CD4-positive, alpha-beta T cell treated with Interleukin-15 for 4 hours (primary cell): ENCODE results near the gene PANK4.
A peak's percentile ranks its signal among the peaks of the same experiment; 100 is the strongest.

Source experiments
- DNase-seq: peaks from one replicate; pipeline ENCODE4 v3.0.0-alpha.2; 2020; ENCODE audit warnings: low spot score

PANK4 gene

DNA sequence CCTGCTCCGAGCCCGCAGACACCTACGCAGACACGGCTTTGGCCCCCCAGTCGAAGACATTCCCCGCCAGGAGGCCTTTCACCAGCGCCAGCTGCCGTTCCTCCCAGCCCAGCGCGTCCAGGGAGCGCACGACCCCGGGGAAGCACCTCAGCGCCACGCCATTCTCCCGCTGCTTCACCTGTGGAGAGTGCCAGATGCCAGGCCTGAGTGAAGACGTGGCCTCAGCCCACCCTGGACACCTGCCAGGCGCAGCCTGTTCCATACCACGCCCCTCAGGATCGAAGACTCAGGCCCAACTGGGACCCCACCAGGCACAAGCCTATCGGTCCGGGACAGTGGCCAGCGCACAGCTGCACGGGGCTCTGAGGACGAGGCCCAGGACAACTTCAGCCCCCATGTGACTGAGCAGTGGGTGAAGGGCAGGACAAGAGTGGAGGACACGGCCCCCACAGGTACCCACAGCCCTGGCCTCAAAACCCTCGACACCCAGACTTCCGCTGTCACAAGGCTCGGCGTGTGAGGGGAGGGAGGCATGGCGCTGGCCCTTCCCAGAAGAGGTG lies 13.5 kb downstream of the PANK4 start:
- no peak for DNase-seq

DNA sequence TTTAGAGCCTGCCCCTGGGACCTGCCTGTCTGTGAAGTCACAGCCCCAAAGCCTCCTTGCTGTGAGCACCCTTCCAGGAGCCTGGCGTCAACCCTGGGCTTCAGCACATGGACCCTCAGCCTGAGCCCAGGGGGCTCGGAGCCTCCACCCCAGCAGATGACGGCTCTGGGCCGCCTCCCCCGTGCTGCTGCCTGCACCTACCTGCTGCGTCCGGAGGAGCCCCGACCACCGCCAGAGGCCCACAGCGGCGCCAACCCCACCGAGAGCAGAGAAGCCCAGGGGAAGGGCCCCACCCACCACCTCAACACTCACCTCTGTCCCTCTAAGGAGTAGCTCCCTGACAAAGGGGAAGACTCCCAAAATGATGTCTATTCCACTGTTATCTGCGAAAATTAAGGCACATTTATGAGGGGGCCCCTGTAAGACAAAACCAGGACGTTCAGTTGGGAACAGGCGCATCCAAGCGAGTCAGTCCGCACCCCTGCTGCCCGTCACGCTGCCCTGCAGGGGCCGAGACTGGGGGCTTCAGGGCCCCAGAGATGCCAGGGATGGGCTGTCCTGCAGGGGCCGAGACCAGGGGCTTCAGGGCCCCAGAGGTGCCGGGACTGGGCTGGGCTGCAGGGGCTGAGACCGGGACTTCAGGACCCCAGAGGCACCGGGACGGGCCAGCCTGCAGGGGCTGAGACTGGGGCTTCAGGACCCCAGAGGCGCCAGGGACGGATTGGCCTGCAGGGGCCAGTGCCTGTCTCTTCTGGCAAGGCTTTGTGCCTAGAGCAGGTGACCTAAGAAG lies 15.8 kb downstream of the PANK4 start:
- DNase-seq = no peak

DNA sequence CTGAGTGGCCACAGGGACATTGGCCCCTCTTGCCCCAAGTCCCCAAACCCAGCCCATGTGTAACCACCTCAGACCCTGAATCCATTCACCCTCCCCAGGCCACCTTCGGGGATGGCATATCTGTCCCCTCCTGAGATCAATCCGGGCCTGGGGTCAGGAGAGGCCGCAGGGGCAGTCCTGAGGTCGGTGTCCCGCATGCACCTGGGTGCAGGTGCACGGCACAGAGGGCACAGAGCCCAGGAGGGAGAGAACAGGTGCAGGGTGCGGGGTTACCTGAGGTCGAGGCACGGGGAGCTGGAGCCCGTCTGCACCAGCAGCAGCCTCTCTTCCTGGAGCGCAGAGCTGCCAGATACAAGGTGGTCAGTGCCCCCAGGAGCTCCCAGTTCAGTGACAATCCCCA lies 16.8 kb downstream of the PANK4 start:
- no peak for DNase-seq

DNA sequence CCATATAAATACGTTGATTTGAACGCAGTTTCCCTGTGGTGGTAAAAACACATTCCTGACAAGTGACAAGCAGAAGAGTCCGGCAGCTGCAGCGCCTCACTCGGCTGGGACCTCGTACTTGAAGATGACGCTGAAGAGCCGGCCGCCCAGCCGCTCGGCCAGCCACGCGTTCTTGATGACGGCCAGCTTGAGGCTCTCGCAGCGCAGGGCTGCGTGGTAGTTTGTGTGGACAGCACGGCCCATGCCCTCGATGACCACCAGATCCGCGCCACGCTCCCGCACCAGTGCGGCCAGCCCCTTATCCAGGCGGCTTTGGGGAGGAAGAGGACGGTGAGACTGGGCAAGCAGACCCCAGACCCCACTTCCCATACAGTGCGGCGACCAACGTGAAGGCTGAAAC lies 17.6 kb downstream of the PANK4 start:
- no peak for DNase-seq

DNA sequence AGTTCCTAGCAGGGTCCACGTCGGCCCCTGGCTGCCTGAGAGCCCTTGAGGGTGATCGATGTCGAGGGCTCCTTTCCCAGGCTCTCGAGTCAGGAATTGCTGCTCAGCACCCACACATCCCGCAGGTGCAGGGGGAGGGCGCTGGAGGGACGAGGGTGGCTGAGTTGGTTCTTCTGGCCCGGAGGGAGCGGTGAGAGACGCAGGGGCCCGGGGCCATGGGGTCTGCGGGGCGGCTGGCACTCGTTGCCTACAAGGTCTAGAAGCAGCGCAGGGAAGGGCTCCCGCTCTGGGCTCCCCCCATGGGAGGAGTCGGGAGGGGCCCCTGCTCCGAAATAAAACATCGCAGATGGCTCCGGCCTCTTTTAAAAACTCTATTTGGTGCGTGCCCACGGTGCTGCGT lies 18.2 kb downstream of the PANK4 start:
- DNase-seq = no peak

DNA sequence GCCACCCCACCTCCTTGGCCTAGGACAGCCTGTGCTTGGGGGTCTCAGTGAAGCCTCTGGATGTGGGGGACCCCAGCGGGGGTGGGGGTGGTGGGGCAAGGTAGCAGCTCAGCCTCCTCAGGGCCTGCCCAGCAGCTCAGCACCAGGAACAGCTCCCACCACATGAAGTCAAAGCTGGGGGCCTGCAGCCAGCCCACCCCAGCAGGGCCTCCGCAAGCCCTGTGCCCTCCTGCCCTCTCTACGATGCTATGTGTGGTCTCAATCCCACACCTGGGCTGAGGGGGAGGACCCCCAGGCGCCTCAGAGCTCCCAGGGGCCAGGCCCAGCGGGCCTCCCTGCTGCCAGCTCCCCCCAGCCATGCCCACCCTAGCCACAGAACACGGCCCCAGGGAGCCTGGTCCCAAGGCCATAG lies 18.6 kb downstream of the PANK4 start:
- no peak for DNase-seq

DNA sequence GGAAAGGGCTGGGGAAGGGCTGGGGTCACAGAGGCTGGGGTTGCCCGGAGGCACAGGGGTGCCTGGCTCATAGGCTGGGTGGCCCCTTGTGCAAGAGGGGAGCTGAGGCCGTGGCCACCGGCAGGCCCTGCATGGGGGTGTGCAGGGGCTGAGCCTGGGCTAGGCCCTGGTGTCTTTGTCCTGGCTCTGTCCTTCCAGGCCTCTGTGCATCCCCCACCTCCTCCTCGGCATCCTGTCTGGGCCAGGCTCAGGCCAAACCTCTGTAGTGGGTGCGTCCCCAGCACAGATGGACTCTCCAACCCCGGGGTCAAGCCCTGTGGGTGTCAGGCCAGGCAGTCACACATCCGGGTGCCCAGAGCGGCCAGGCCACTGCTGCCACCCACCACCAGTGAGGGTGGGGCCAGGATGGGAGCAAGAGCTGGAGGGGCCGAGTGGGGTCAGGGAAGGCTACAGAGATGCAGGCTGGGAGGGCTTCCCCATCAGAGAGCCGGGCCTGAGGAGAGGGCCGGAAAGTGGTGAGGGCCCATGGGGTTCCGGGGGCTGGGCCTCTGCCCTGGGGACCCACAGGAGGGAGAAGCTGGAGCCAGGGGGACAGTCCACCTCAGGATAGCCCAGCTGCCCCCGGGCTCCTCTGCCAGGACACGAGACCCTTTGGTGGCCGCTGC lies 19.4 kb downstream of the PANK4 start:
- no peak for DNase-seq

DNA sequence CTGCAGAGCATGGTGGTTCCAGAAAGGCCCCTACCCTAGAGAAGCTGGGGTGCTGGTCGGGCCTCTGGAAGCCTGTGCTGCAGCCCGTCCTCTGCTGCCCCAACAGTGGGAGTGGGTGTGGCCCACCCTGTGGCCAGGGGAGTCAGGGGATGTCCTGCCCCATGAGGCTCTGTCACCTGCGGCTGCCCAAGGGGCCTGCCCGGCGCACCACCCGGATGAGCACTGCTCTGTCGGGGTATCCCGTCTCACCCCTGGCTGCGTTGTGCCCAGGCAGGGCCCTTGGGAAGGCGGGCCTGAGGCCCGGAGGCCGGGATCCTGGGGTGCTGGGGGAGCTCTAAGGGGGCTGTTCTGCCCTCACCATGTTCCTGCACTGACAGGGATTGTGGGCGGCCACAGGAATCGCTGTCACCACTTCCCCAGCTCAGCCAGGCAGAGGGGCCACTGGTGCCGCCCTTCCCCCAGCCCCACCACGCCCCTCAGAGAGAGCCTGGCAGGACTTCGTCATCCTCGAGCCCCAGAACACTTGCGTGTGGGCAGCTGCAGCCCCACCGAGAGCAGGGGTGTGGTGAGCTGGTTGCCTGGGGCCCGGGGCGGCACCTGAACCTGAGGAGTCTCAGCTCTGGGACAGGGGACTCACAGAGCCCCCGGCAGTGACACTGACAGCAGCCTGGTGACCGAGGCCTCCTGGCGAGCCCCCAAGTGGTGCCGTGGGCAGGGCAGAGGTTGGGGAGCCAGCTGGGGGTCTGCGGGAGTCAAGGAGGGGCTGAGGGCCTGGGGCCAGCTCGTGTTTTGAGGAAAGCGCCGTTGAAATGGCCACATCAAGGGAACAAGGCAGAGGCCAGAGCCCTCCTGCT lies 20.2 kb downstream of the PANK4 start:
- no peak for DNase-seq

DNA sequence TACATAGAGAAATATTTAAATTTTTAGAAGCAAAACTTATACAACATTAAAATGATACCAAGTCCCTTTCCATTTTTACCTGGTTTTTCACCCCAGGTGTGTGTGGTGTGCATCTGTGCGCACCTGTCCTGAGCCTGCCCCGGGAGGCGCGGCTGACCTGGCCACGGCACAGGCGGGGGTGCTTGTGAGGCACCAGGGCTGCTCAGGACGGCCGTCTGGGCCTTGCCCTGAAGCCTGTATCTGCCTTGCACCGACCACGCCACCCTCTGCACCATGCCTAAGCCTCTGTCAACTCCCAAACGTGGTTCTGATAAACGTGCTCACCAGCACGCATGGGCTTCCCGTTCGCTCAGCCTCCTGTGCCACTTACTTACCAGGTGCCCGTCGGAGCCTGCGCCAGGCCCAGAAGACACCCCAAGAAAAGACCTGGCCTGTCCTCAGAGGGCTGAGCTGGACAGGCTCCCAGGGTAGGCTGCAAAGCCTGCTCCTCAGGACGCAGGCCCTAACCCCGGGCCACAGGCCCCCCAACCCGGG lies 20.9 kb downstream of the PANK4 start:
- DNase-seq = no peak

DNA sequence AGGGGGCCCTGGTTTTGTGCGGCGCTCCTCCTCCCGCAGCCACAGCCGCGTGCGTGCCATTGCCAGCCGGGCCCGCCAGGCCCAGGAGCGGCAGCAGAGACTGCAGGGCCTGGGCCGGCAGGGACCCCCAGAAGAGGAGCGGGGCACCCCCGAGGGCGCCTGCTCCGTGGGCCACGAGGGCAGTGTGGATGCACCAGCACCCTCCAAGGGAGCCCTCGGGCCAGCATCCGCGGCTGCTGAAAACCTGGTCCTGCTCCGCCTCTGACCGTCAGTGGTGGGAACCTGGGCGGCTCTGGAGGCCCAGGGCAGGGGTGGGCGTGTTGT lies 21.5 kb downstream of the PANK4 start:
- no peak for DNase-seq

DNA sequence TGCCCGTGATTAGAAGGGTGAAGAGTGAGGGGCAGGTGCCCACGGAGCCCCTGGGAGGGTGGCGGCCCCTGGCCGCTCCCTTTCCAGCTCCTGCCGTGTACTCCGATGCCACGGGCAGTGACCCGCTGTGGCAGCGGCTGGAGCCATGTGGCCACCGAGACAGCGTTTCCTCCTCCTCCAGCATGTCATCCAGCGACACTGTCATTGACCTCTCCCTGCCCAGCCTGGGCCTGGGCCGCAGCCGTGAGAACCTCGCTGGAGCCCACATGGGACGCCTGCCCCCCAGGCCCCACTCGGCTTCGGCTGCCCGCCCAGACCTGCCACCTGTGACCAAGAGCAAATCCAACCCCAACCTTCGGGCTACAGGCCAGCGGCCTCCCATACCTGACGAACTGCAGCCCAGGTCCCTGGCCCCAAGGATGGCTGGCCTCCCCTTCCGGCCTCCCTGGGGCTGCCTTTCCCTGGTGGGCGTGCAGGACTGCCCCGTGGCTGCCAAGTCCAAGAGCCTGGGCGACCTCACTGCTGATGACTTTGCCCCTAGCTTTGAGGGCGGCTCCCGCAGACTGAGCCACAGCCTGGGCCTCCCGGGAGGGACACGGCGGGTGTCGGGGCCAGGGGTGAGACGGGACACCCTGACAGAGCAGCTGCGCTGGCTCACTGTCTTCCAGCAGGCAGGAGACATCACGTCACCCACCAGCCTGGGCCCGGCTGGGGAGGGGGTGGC lies 22.0 kb downstream of the PANK4 start:
- no peak for DNase-seq

DNA sequence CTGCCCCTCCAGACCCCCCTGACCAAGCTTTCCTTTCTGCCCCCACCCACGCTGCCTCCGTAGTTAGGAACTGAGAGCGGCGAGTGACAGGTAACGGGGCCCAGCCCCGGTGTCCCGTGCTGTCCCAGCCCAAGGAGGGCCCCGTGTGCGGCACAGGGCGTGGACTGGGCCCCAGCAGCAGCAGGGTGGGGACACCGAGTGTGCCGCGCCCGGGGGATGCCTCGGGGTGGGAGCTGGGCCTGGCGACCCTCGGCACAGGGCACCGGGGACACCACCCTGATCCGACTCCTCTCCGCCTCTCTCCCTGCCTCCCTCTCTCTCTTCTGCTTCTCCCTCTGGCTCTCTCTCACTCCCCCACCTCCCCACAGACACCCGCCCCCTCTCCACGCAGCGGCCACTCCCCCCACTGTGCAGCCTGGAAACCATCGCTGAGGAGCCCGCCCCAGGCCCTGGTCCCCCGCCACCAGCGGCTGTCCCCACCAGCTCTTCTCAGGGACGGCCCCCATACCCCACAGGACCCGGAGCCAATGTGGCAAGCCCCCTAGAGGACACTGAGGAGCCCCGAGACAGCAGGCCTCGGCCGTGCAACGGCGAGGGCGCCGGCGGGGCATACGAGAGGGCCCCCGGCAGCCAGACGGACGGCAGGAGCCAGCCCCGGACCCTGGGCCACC lies 22.7 kb downstream of the PANK4 start:
- DNase-seq = no peak

DNA sequence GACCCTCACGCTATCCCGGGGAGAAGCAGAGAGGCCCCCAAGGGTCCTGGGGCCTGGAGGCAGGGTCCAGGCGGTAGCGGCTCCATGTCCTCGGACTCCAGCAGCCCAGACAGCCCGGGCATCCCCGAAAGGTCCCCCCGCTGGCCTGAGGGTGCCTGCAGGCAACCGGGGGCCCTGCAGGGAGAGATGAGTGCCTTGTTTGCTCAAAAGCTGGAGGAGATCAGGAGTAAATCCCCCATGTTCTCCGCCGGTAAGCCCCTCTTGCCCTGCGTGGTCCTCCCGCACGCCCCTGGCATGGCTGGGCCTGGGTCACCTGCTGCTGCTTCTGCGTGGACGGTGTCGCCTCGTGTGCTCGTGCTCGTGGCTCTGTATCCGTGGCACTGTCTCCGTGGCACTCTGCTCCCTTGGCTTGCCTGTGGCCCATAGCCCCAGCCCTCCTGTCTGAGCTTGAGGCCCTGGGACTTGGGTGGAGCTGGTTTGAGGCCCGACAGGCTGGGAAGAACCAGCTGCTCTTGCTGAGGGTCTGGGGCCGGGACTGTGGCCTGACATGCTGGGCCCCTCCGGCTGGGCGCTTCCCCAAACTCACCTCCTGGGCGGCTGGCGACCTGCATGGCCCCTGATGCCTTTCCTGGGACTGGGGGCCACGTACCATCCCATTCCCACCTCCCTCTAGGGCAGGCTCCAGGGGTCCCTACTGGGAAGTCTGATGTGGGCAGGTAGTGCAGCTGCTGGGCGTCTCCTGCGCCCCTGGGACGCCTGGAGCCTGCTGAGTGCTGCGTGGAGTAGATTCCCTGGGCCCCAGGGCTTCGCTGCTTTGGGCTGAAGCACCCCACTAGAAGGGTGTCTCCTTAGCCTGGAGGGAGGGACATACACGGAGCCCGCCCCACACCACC lies 23.5 kb downstream of the PANK4 start:
- no peak for DNase-seq

DNA sequence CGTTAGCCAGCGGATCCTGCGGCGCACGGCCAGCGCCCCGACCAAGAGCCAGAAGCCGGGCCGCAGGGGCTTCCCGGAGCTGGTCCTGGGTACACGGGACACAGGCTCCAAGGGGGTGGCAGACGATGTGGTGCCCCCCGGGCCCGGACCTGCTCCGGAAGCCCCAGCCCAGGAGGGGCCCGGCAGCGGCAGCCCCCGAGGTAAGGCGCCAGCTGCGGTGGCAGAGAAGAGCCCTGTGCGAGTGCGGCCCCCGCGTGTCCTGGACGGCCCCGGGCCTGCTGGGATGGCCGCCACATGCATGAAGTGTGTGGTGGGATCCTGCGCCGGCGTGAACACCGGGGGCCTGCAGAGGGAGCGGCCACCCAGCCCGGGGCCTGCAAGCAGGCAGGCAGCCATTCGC lies 24.2 kb downstream of the PANK4 start:
- no peak for DNase-seq

DNA sequence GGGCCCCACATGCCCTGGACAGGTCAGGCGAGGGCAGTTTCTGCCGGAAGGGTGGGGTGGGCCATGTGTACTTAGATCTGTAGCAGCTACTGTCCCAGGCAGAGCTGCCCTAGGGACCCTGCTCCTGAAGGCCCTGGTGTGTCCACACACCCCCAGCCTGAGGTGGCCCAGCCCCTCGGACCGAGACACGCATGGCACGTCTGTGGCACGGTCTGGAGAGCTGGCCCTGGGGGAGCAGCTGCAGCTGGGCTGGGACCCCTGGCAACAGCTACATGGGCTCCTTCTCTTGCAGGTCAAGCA lies 24.6 kb downstream of the PANK4 start:
- DNase-seq = no peak

DNA sequence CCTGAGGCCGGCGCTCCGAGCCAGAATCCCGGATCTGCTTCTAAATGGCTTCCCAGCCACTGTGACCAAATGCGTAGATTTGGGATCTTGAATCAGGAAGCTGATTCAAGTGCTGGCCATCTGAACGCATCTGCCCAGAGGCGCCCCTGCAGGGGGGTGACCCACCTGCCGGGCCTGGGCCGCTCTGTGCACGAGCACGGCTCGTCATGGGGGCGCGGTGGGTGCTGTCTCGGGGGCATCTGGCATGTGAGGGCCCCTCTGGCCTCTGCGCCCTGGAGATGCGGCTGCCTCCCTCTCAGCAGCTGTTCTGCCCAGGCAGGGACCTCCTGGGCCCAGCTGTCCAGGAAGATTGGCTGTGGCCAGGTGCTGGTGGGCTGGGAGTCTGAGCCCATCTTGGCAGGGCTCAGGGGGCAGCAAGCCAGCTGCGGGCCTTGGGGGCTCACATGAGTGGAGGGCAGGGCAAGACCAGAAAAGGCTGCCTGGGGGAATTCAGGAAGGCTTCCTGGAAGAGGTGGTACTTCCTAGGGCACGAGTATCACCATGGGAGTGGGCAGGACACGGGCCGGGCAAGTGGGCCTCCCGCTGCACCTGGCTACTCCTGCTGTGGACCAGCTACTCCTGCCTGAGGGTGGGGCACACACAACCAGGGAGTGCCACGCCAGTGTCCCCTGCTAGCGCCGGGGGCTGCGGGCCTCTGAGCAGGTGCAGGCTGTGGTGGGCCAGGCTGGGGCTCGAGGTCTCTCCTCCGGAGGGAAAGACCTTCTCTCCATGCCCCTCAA lies 25.2 kb downstream of the PANK4 start:
- no peak for DNase-seq

DNA sequence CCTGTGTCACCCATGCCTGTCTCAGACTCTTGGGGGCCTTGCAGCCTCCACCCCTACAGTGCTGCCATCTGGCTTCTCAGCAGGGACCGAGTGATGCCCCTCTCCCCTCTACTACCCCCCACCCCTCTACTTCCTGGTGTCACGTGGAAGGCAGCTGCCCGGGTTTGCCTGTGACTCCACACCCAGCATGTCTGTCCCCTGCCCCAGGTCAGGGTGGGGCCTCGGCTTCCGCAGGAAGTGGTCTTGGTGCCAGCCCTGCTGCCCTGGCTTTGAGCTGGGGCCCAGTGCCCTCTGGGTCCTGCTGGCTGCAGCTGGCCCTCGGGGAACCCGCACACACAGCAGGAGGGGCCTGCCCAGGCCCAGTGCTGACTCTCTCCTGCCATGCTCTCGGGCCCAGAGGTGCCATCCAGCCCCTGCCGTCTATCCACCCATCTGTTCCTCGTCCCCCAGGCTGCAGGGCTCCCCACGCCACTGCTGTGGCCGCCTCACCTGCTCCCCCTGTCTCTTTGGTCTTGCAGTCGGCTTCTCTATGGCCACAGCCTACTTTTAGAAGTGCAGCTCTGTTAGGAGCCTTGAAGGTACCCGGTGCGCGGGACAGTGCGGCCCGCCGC lies 26.3 kb downstream of the PANK4 start:
- peak; percentile 19 for DNase-seq

DNA sequence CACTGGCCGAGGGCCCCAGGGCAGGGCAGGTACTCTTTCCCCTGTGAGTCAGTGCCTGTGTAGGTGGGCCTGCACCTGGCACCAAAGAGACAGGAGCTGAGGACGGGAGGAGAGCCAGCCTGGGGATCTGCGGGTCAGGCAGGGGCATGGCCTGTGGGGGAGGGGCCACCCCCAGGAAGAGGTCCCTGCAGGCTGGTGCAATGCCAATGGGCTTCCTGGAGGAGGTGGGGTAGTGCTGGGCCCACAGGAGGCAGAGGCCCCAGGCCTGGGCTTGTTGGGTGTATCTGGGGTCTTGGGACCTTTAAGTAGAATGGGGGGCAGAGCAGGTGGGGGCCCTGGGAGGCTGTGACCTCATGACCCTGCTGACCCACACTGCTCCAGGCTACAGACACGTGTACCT lies 27.1 kb downstream of the PANK4 start:
- no peak for DNase-seq

DNA sequence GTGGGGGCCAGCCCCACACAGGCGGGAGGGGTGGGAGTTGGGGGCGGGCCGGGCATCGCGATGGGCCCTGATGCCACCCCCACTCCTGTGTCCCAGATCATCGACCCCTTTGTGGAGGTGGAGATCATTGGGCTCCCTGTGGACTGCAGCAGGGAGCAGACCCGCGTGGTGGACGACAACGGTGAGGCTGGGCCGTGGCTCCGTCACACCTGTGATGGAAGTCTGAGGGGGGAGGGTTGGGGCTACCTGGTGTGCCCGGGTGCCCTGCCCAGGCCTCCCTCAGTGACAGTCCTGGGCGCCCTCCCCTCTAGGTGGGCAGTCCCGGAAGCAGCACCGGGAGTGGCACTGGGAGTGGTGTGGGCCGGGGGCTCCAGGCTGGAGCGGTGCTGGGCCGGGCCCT lies 27.7 kb downstream of the PANK4 start:
- no peak for DNase-seq
